Ishikawa (cell line): ENCODE measurements around the gene SLC6A11.

Experiments used
- CEBPB ChIP-seq: IDR thresholded peaks from 2 replicates; pipeline ENCODE4 v1.6.1; 2012
- CREB1 ChIP-seq: IDR thresholded peaks from 2 replicates; pipeline ENCODE4 v1.6.1; 2012; ENCODE audit warnings: low read depth
- EGR1 ChIP-seq: IDR thresholded peaks from 2 replicates; pipeline ENCODE4 v1.6.1; 2012
- EP300 ChIP-seq: IDR thresholded peaks from 2 replicates; pipeline ENCODE4 v1.6.1; 2012; ENCODE audit warnings: borderline replicate concordance
- FOXM1 ChIP-seq: IDR thresholded peaks from 2 replicates; pipeline ENCODE4 v1.6.1; 2012; ENCODE audit warnings: low read depth, borderline replicate concordance
- NFIC ChIP-seq: IDR thresholded peaks from 2 replicates; pipeline ENCODE4 v1.6.1; 2012
- RAD21 ChIP-seq: IDR thresholded peaks from 2 replicates; pipeline ENCODE4 v1.6.1; 2012; ENCODE audit warnings: low read depth
- TAF1 ChIP-seq: IDR thresholded peaks from 2 replicates; pipeline ENCODE4 v1.6.1; 2012; ENCODE audit warnings: low read depth, mild to moderate bottlenecking
- TCF12 ChIP-seq: IDR thresholded peaks from 2 replicates; pipeline ENCODE4 v1.6.1; 2012; ENCODE audit warnings: low read depth
- TEAD4 ChIP-seq: IDR thresholded peaks from 2 replicates; pipeline ENCODE4 v1.6.1; 2012
- YY1 ChIP-seq: IDR thresholded peaks from 2 replicates; pipeline ENCODE4 v1.6.1; 2012; ENCODE audit warnings: low read depth
- ZBTB7A ChIP-seq: IDR thresholded peaks from 2 replicates; pipeline ENCODE4 v1.6.1; 2012; ENCODE audit warnings: low read depth
- TF ChIP-seq, protein P1 (sequence below): IDR thresholded peaks from 2 replicates; pipeline ENCODE4 v1.6.1; 2012; ENCODE audit warnings: low read depth, mild to moderate bottlenecking
- TF ChIP-seq, protein P2 (sequence below): IDR thresholded peaks from 2 replicates; pipeline ENCODE4 v1.6.1; 2012
- TF ChIP-seq, protein P3 (sequence below): IDR thresholded peaks from 2 replicates; pipeline ENCODE4 v1.6.1; 2012

Gene SLC6A11

DNA sequence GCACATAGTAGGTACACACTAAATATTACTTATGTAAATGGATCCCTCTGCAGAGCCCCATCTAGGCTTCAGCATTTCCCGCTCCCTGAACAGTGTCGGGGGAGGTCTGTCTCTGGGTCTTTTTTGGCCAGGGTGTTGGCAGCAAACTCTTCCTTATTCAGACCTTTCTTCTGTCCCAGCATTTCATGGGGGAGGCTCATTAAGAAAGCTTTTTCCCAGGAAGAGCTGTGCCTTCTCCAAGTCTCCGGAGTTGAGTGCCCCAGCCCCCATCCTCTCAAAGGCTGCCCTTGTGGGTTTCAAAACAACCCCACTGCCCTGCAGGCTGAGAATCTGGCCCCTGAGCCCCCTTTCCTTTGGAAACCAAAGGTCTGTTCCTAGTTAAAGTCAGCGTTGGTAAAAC, 25.1 kb downstream of the SLC6A11 start:
- TF ChIP-seq CREB1: no peak
- no peak for TF ChIP-seq TEAD4
- no peak for TF ChIP-seq ZBTB7A
- TF ChIP-seq, protein P1, sequence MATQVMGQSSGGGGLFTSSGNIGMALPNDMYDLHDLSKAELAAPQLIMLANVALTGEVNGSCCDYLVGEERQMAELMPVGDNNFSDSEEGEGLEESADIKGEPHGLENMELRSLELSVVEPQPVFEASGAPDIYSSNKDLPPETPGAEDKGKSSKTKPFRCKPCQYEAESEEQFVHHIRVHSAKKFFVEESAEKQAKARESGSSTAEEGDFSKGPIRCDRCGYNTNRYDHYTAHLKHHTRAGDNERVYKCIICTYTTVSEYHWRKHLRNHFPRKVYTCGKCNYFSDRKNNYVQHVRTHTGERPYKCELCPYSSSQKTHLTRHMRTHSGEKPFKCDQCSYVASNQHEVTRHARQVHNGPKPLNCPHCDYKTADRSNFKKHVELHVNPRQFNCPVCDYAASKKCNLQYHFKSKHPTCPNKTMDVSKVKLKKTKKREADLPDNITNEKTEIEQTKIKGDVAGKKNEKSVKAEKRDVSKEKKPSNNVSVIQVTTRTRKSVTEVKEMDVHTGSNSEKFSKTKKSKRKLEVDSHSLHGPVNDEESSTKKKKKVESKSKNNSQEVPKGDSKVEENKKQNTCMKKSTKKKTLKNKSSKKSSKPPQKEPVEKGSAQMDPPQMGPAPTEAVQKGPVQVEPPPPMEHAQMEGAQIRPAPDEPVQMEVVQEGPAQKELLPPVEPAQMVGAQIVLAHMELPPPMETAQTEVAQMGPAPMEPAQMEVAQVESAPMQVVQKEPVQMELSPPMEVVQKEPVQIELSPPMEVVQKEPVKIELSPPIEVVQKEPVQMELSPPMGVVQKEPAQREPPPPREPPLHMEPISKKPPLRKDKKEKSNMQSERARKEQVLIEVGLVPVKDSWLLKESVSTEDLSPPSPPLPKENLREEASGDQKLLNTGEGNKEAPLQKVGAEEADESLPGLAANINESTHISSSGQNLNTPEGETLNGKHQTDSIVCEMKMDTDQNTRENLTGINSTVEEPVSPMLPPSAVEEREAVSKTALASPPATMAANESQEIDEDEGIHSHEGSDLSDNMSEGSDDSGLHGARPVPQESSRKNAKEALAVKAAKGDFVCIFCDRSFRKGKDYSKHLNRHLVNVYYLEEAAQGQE: no peak
- no peak for TF ChIP-seq NFIC
- no peak for TF ChIP-seq EP300
- TF ChIP-seq FOXM1: no peak
- TF ChIP-seq EGR1: no peak

DNA sequence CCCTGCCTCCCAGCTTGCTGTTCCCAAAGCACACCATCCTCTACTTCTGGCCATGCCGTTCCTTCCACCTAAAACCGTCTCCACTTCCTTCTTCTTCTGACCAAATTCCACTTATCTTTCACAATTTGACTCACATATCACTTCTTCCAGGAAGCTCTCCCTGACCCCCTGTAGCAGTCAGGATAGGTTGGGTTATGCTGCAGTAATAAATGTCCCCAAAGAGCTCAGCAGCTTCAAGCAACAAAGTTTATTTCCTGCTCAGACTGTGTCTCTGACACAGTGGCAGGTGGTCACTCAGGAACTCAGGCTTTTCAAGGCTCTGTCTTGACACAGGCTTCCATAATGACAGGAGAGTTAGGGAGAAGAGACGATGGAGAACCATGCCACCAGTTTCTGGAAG, 27.4 kb downstream of the SLC6A11 start:
- TF ChIP-seq EGR1: no peak
- no peak for TF ChIP-seq NFIC
- TF ChIP-seq CREB1: no peak
- no peak for TF ChIP-seq EP300
- TF ChIP-seq CEBPB: no peak
- TF ChIP-seq FOXM1: no peak
- no peak for TF ChIP-seq ZBTB7A
- TF ChIP-seq, protein P2, sequence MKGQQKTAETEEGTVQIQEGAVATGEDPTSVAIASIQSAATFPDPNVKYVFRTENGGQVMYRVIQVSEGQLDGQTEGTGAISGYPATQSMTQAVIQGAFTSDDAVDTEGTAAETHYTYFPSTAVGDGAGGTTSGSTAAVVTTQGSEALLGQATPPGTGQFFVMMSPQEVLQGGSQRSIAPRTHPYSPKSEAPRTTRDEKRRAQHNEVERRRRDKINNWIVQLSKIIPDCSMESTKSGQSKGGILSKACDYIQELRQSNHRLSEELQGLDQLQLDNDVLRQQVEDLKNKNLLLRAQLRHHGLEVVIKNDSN: no peak
- TF ChIP-seq, protein P3, sequence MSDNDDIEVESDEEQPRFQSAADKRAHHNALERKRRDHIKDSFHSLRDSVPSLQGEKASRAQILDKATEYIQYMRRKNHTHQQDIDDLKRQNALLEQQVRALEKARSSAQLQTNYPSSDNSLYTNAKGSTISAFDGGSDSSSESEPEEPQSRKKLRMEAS: no peak
- no peak for TF ChIP-seq RAD21
- no peak for TF ChIP-seq YY1
- no peak for TF ChIP-seq TCF12
- TF ChIP-seq TEAD4: no peak
- TF ChIP-seq, protein P1: no peak

DNA sequence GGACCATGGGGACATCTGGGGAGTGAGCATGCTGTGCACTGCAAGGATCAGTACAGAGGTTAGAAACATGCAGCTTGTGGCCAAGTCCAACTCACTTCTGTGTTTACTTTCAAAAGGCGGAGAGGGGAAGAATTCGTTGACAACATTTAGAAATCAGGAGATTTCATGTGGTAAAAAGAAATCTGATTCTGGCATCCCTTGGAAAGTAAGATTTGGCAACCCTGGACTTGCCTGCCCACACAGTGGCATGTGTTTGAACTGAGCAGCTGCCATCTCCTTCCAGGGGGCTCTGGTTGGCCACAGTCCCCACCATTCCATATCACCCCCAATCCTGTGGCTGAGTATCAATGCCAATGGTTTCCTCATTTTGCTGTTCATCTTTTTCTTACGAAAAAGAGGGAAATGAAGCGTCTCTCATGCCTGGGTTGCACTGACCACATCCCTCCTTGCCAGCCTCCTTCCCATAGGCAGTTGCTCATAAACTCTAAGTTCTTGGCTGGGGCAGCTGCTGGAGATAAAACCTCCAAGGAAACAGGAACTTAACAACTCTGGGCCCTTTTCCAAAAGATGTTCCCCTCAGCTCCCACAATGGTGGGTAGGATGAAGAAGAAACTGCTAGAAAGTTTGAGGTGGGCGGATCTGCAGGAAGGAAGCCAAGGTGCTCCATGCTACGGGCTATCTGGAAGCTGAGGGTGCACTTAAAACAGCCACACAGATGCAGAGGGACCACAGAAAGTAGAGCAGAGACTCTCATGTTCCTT, 29.2 kb downstream of the SLC6A11 start:
- no peak for TF ChIP-seq FOXM1

DNA sequence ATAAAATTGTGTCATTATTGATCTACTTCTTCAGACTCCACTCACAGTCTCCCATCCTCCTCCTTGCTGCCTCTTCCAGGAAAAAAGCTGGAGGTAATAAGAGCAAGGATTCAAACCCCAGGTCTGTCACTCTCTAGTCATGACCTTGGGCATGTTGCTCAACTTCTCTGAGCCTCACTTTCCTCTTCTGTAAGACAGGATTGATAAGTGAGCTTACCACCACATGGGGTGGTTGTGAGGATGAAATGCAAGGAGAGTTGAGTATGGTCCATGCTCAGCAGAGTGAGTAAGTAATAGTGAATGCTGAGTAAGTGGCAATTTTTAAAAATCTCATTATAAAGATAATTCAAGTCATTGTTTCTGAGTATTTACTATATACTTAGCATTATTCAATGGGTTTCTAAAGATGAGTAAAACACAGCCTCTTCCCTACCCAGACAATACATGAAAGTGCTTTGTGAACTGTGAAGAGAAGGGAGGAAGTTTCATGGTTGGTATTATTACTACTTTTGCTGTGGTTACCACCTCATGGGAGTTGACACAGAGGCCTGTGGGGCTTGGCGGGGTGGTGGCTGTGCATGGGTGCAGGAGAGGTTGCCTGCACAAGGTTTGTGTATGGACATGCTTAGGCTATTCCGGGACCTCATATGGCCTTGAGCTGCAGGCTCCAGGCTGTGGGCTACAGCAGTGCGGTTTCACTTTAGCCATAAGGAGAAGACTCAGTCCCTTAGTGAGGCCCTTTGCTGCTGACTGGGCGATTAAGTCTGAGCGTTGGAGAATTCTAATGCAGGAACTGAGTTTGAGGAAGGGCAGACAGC, 30.0 kb downstream of the SLC6A11 start:
- TF ChIP-seq CEBPB (no peak), NFIC (no peak), ZBTB7A (no peak), TAF1 (no peak), CREB1 (no peak), TEAD4 (no peak), YY1 (no peak), EGR1 (no peak), EP300 (no peak), RAD21 (no peak), FOXM1 (no peak), TCF12 (no peak)
- TF ChIP-seq, protein P2: no peak
- TF ChIP-seq, protein P1: no peak
- TF ChIP-seq, protein P3: no peak
